KMS-11 (cell line): ENCODE data around the gene CENPX.

Experiments used
- H2AFZ ChIP-seq: fragments of 200-600 bp; sonication (generic); 2 replicates; pipeline ENCODE4 v1.6.1; 2016; ENCODE audit warnings: antibody characterized with exemption, mixed run types, low read depth
- H3K27ac ChIP-seq: fragments of 200-600 bp; sonication (generic); 2 replicates; pipeline ENCODE4 v1.6.1; 2016; ENCODE audit warnings: mild to moderate bottlenecking, mixed run types
- H3K27me3 ChIP-seq: fragments of 200-600 bp; sonication (generic); 2 replicates; pipeline ENCODE4 v1.6.1; 2017; ENCODE audit warnings: mild to moderate bottlenecking, low read depth, mixed run types, moderate library complexity; ENCODE audit not compliant: insufficient read depth
- H3K36me3 ChIP-seq: fragments of 200-600 bp; sonication (generic); 2 replicates; pipeline ENCODE4 v1.6.1; 2017; ENCODE audit warnings: mild to moderate bottlenecking, mixed run types; ENCODE audit not compliant: insufficient read depth
- H3K4me1 ChIP-seq: fragments of 200-600 bp; sonication (generic); 2 replicates; pipeline ENCODE4 v1.6.1; 2016; ENCODE audit warnings: mild to moderate bottlenecking, low read depth, mixed run types; ENCODE audit not compliant: poor library complexity, severe bottlenecking
- H3K4me2 ChIP-seq: fragments of 200-600 bp; sonication (generic); 2 replicates; pipeline ENCODE4 v1.7.0; 2016; ENCODE audit warnings: mild to moderate bottlenecking, mixed run types
- H3K4me3 ChIP-seq: fragments of 200-600 bp; sonication (generic); IDR thresholded peaks from 2 replicates; pipeline ENCODE4 v1.6.1; 2017; ENCODE audit warnings: low read depth, low read length, mixed read lengths; ENCODE audit not compliant: insufficient read depth
- H3K79me2 ChIP-seq: fragments of 200-600 bp; sonication (generic); 2 replicates; pipeline ENCODE4 v1.6.1; 2016; ENCODE audit warnings: low read depth, mixed run types; ENCODE audit not compliant: insufficient read depth
- H3K9ac ChIP-seq: fragments of 200-600 bp; sonication (generic); 2 replicates; pipeline ENCODE4 v1.6.1; 2016; ENCODE audit warnings: mild to moderate bottlenecking, mixed run types
- H4K20me1 ChIP-seq: fragments of 200-600 bp; sonication (generic); 2 replicates; pipeline ENCODE4 v1.6.1; 2016; ENCODE audit warnings: mild to moderate bottlenecking, mixed run types; ENCODE audit not compliant: insufficient read depth
- CTCF ChIP-seq: fragments of 200-600 bp; sonication (generic); conservative IDR thresholded peaks from 2 replicates; pipeline ENCODE4 v1.6.1; 2017; ENCODE audit warnings: low read depth, mild to moderate bottlenecking, antibody characterized with exemption, low read length, moderate library complexity, mixed read lengths

The CENPX gene

DNA sequence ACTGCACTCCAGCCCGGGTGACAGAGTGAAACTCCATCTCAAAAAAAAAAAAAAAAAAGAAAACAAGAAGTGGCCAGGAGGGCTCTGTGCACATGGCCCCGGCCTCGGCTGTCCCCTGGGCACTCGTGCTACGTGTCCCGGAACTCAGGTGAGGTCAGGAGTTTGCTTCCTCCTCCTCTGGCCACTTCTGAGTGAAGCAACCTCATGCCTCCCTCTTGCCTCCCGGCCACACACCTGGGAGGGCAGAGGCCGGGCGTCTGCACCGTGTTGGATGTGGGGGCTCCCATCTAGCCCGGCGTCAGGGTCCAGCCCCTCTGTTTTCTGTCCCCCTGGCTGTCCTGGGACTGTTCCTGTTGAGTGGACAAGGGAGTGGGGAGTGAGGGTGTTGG is 23.1 kb downstream of the CENPX start:
- Histone ChIP-seq H3K27me3 (no peaks in the 10 kb centered on the region), H3K9ac (no peak overlapping the region), H4K20me1 (no peaks in the 10 kb centered on the region), H3K27ac (no peak overlapping the region), H3K36me3 (no peaks in the 10 kb centered on the region), H3K79me2 (no peaks in the 10 kb centered on the region), H3K4me2 (no peak overlapping the region), H2AFZ (no peak overlapping the region), H3K4me3 (no peak overlapping the region), H3K4me1 (no peaks in the 10 kb centered on the region)
- TF ChIP-seq CTCF: no peak

GRCh38 chr17:81998691-81999438 is 23.8 kb downstream of the CENPX start:
- Histone ChIP-seq H3K27me3 (no peaks in the 10 kb centered on the region), H3K27ac (no peak overlapping the region), H3K9ac (no peak overlapping the region), H3K36me3 (no peaks in the 10 kb centered on the region), H4K20me1 (no peaks in the 10 kb centered on the region), H2AFZ (no peak overlapping the region), H3K4me2 (no peak overlapping the region), H3K4me1 (no peaks in the 10 kb centered on the region), H3K4me3 (no peak overlapping the region), H3K79me2 (no peaks in the 10 kb centered on the region)
- TF ChIP-seq CTCF: no peak

DNA sequence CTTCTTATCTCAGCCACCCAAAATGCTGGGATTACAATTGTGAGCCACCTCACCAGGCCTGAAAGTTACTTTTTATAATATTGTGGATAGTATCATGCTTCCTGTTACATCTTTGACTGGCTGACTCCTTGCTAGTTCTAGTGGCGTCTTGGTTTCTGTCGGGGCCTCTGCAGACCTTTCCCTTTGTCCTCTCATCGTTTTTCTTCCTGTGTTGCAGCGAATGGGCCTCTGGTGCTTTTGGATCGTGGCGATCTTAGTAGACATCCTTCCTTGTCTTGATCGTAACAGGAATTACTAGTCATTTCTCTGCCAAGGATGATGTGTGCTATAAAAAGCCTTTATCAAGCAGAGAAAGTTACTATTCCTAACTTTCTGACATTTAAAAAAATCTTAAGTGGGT is 24.5 kb downstream of the CENPX start:
- Histone ChIP-seq H3K4me1 (no peaks in the 10 kb centered on the region), H2AFZ (no peak overlapping the region), H3K9ac (no peak overlapping the region), H3K27me3 (no peaks in the 10 kb centered on the region), H3K27ac (no peak overlapping the region), H3K4me3 (no peak overlapping the region), H4K20me1 (no peaks in the 10 kb centered on the region), H3K79me2 (no peaks in the 10 kb centered on the region), H3K36me3 (no peaks in the 10 kb centered on the region), H3K4me2 (no peak overlapping the region)
- no peak for TF ChIP-seq CTCF

- H4K20me1 ChIP-seq: no peaks in the 10 kb centered on the region
- H3K36me3 ChIP-seq: no peaks in the 10 kb centered on the region
- H2AFZ ChIP-seq: no peak overlapping the region
- H3K4me3 ChIP-seq: no peak overlapping the region
- H3K4me2 ChIP-seq: no peak overlapping the region
- no peak for TF ChIP-seq CTCF
- H3K79me2 ChIP-seq: no peaks in the 10 kb centered on the region
- H3K4me1 ChIP-seq: no peaks in the 10 kb centered on the region
- no peak overlapping the region for H3K27ac ChIP-seq
- H3K9ac ChIP-seq: no peak overlapping the region
- no peaks in the 10 kb centered on the region for H3K27me3 ChIP-seq
Observed at GRCh38 chr17:81996757-81997441, 25.8 kb downstream of the CENPX start.
